GM19395 (cell line): ENCODE results near the gene ATP9A.
"Not testable (repeated sequence)": the region's sequence is repeated elsewhere in the genome, so short reads cannot be mapped to it uniquely, and the experiment has no call there.

ENCODE experiments used
- ATAC-seq: cut with Tn5 transposase; IDR thresholded peaks from one replicate; pipeline ENCODE4 v1.9.1; 2021; ENCODE audit warnings: mild to moderate bottlenecking, moderate library complexity; ENCODE audit not compliant: unreplicated experiment

The ATP9A gene

DNA sequence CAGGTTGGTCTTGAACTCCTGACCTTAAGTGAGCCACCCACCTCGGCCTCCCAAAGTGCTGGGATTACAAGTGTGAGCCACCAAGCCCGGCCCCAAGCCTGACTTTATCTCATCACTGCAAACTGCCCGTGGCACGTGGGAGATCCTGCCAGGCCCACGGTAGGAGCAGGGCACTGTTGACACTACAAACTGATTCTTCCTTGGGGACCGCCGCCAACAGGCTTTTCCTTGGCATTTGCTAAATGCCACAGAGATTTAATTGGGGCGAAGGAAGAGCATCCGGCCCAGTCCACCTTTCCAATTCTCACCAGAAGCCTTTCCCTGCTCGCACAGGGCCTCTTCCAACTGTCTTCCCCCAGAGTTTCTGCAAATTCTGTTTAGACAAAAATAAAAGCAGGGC, 11.0 kb downstream of the ATP9A start:
- ATAC-seq: no peak

DNA sequence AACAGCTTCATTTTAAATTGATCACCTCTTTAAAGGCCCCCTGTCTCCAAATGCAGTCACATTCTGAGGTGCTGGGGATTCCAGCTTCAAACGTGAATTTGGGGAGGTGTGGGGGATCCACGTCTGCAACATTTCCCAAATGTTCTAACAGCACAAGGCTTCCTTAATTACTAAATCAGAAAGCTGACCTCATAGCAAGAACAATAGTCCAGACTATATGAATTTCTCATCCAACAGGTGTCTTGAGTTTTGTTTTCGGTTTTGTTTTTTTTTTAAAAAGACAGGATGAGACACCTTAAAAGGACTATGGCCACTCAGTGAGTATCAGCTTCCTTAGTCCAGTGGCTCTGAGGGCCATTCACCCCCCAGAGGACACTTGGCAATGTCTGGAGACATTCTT, 11.5 kb downstream of the ATP9A start:
- ATAC-seq: peak; percentile 66

DNA sequence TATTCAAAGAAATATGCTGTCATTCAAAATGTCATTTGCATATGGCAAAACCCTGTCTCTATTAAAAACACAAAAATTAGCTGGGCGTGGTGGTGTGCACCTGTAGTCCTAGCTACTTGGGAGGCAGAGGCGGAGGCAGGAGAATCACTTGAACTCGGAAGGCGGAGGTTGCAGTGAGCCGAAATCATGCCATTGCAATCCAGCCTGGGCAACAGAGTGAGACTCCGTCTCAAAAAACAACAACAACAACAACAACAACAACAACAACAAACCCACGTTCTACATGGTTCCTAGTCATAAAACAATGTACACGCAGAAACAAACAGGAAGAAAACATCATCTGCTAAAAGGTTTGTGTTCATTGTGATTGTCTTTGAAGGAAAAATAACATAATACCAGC, 15.0 kb downstream of the ATP9A start:
- ATAC-seq: not testable (repeated sequence)

DNA sequence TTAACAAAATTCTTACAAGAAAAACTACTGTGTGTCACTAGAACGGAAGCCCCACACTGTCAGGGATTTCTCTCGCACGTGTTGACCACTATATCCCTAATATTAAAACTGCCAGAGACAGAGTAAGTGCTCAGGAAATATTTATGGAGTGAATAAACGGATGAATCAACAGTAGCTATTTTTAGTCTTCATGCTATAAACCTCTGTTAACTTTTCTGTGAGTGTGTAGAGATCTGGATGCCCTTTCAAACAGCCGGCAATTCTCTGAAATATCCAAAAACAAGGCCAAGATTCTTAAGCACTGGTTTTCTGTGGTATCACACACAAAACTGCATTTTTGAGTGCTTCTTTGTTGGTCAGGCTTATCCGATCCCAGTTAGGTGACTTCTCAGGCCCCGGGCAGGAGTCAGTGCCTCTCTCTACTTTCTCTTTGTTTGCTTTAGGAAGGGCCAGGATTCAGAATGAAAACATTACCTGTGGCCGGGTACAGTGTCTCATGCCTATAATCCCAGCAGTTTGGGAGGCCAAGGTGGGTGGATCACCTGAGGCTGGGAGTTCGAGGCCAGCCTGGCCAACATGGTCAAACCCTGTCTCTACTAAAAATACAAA, 15.7 kb downstream of the ATP9A start:
- ATAC-seq: no peak

DNA sequence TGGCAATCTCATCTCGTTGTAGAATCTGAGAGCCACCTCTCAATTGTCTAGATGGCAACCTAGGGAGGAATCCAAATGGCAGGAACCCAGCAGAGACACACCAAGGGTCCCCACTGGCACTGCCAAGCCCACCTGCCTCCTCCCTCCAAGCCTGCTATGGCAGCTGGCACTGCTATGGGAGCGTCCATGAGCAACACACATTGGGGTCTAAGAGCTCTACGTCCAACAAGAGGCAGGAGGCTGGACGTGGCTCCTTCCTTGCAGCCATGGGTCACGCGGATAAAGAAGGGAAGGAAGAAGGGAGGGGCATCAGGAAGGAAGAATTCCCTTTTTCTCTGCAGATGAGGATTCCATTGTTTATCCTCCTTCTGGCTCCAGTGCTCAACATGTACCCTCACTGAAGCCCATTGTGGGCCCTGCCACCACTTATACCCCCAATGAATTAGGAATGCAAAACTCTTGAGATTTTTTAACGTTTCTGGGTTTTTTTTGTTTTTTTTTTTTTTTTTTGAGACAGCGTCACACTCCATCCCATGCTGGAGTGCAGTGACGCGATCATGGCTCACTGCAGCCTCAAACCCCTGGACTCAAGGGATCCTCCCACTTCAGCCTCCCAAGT, 17.3 kb downstream of the ATP9A start:
- no peak for ATAC-seq

DNA sequence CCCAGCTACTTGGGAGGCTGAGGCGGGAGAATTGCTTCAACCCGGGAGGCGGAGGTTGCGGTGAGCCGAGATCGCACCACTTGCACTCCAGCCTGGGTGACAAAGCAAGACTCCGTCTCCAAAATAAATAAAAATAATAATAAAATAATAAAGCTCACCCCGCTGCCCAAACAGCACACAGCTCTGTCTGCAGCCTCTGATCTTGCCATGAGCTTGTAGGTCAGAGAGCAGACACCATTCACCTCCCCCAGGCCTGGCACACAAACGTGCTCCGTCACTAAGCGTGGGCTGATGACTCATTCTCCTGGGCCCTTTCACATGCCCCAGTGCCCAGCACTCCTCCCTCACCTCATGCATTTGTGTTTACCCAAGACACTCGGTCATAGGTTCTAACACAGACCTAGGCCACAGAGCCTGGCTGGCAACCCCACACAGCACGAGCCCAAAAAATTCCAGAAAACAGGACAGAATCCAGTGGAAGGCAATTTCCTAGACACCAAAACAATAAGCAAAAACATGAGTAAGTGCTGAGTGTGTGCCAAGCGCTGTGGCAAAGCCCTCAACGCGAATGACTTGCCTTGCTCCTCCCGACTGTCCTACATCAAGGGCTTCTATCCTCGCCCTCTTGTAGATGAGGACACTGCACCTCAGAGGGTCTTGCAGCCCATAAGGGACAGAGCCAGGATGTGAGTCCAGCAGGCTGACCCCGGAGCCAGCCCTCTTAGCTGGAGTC, 18.0 kb downstream of the ATP9A start:
- no peak for ATAC-seq

DNA sequence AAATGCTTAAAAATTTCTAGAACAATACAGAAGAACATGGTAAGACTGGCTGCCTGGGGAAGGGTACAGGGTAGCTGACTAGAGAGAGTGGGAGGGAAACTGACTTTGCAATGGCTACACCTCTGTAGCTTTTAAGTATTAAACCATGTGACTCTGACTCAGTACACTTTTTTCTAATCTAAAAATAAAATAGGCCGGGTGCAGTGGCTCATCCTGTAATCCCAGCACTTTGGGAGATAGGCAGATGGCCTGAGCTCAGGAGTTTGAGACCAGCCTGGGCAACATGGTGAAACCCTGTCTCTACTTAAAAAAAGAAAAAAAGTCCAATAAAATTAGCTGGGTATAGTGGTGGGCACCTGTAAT, 18.5 kb downstream of the ATP9A start:
- no peak for ATAC-seq

DNA sequence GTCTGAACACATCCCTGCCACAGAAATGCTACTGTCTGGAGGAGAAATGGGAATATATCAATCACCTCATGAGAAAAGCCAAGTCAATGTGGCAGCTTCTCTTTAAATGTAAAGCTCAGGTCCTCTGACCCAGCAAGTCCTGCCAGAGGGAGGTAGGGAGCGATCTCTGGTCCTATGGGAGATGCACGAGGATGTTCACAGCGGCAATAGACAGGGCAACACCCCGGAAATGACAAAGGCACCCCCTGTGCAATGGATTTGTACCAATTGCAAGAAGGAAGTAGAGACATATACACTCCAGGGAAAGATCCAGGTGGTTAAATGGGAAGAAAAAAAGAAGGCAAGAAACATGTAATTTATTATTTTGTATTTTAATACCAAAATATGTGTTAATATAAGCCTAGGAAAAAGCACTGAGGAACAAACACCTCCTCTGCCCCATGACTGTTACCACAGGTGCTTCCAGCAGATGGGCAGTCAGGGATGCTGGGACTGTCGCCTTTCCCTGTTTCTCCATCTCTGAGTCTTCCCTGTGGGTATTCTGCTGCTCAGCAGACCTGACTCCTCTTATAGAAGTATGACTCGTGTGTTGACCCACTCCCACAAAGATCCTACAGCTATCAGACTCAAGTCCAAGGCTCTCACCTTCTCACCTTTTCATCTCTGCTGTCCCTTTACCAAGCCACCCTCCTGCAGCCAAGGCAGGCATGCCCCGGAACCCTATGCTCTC, 20.8 kb downstream of the ATP9A start:
- ATAC-seq: no peak

DNA sequence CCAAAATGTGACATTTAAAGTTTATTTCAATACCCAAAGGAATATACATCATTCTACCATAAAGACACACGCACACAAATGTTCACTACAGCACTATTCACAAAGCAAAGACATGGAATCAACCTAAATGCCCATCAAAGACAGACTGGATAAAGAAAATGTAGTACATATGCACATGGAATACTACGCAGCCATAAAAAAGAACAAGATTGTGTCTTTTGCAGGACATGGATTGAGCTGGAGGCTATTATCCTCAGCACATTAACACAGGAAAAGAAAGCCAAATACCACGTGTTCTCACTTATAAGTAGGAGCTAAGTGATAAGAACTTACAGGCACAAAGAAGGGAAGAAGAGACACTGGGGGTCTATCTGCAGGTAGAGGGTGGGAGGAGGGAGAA, 22.4 kb downstream of the ATP9A start:
- ATAC-seq: no peak

DNA sequence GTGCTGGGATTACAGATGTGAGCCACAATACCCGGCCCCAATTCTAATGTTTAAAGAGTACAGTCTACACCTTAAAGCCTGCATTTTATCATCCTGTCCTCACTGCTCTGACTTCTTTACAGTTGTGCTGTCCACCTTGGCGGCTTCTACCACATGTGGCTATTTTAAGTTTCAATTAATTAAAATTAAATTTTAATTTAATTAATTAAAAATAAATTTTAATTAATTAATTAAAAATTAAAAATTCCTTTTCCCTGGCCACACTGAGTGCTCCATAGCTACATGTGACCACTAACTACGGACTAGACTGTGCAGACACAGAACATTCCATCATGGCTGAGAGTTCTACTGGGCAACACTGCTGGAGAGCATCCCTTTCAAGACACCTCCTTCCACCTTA, 27.4 kb downstream of the ATP9A start:
- ATAC-seq: no peak

DNA sequence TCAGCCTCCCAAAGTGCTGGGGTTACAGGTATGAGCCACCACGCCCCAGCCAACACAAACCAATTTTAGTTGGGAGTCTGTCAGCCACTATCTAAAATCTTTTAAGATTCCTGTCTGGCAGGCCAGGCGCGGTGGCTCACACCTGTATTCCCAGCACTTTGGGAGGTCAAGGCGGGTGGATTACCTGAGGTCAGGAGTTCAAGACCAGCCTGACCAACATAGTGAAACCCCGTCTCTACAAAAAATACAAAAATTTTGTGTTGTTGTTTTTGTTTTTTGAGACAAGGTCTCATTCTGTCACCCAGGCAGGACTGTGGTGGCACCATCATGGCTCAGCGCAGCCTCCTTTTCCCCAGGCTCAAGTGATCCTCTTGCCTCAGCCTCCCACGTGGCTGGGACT, 27.9 kb downstream of the ATP9A start:
- not testable (repeated sequence) for ATAC-seq

DNA sequence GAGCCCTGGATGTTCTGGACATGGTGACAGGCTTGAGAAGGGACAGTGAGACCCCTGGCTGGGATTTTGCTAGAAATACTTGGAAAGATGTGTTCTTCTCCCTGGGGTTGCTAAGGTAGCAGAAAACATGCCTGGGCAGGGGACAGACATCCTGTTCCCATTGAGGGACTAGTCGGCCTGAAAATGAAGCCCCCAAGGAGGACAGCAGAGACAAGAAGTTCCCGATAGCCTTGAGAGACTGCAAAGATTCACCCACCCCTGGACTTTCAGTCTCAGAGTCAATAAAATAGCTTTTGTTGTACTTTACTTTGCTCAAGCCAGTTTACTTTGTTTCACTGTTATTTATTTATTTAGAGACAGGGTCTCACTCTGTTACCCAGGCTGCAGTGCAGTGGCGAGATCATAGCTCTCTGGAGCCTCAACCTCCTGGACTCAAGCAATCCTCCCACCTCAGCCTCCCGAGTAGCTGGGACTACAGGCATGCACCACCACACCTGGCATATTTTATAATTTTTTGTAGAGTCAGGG, 28.4 kb downstream of the ATP9A start:
- ATAC-seq: no peak

DNA sequence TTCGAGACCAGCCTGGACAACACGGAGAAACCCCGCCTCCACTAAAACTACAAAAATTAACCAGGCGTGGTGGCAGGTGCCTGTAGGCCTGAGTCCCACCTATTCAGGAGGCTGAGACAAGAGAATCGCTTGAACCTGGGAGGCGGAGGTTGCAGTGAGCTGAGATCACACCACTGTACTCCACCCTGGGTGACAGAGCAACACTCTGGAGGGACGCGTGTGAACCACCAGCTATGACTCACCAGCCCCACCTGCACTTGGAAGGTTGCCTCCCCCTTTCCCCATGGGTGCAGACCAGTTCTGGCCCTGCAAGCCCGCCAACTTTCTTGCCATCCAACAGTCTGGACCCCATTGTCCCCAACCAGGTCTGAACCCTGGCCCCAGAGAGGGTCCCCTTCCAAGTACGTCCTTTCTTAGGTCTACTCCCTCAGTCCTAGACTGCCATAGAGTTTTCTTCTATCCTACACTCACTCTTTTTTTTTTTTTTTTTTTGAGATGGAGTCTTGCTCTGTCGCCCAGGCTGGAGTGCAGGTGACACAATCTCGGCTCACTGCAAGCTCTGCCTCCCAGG, 29.2 kb downstream of the ATP9A start:
- no peak for ATAC-seq

DNA sequence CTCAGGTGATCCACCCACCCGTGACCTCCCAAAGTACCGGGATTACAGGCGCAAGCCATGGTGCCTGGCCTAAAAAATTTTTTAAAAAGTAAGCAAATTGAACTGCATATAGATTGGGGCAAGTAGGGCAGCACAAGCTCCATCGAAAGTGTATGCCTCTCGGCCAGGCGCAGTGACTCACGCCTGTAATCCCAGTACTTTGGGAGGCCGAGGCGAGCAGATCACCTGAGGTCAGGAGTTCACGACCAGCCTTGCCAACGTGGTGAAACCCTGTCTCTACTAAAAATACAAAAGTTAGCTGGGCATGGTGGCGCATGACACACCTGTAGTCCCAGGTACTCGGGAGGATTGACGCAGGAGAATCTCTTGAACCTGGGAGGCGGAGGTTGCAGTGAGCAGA, 29.9 kb downstream of the ATP9A start:
- not testable (repeated sequence) for ATAC-seq

DNA sequence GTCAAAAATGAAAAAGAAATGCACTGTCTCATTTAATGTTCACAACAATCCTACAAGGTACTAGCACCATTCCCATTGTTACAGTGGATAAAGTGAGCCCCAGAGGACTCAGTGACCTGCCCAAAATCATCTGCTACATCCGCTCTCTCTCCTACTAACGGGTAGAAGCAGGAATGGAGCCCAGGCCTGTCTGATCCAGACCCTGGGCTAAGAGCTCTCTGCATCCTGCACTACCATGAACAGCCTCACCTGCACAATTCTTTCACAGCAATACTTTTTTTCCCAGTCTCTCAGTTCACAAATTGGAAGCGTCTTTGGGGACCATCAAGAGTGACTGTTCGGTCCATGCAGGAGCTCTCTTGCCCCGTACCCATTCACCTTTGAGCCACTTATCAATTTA, 31.2 kb downstream of the ATP9A start:
- no peak for ATAC-seq

DNA sequence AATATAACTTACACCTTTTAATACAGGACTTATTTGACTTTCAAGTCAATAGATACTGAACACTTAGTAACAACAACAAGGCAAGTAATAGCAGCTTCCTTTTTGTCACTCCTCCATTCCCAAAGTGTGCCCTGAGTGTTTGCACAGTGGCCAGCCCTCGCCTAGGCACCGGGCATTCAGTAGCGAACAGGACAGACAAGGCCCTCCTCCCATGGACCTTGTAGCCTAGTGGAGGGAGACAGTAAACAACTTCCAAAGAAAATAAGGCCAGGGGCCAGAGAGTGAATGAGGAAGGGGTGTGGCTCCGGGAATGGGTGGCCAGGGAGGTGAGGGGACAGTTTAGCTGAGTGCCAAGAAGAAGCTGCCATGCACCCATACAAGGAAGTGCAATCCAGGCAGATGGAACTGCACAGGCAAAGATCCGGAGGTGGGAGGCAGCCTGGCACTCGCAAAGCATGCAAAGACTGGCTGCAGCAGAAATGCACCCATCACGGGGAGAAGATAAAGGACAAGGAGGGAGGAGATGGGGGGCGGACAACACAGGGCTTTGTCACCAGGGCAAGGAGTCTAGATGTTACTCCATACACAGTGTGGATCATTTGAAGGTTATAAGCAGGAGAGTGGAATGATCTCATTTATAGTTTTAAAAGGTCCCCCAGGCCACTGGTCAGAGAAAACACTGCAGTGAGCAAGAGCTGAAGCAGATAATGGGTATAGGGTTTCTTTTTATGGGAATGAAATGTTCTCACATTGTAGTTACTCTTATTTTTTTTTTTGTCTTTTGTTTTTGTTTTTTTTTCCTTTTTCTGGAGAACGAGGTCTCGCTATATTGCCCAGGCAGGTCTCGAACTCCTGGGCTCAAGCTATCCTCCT, 32.2 kb downstream of the ATP9A start:
- no peak for ATAC-seq

DNA sequence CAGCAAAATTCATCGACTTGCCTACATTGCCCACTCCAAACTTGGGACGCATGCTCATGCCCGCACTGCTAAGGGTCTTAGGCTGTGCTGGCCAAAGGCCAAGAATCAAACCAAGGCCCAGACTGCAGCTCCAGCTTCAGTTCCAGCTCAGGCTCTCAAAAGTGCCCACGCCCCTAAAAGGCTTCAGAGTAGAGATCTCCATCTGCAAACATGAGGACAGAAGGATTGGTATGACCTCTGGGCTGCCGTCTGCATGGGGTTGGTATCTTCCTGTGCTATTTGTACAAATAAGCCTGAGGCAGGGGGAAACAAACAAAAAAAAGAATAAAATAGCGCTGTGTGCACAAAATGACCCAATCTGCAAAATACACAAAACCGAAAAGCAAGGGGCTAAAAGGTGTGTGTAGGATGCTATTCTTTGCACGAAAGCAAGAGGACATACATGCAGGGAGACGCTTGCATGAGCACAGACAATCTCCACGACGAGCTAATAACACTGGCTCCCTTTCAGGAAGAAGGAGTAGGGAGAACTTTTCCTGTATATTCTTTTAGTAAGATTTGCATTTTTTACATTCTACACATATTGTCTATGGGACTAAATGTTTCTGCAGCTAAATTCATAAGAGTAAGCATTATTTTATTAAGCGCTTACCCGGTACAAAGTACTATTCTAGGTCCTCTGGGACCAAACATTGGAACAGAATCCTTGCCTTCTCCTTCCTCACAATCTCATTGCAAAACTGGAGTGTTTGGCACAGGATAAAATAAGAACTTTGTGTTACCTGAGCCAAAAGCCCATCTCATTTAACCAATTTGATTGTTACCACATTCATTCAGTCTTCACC, 33.1 kb downstream of the ATP9A start:
- ATAC-seq: no peak

DNA sequence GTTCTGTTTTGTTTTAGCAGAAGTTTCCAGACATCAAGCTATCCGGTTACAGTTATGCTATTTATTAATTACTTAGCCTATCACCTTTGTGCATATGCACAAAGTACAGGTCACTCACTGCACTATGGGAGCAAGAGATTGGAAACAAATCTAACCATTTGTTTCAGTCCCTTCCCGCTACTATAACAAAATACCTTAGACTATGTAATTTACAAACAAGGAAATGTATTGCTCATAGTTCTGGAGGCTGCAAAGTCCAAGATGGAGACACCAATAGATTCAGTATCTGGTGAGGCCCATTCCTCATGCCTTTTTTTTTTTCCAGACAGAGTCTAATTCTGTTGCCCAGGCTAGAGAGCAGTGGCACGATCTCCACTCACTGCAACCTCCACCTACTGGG, 35.1 kb downstream of the ATP9A start:
- no peak for ATAC-seq

DNA sequence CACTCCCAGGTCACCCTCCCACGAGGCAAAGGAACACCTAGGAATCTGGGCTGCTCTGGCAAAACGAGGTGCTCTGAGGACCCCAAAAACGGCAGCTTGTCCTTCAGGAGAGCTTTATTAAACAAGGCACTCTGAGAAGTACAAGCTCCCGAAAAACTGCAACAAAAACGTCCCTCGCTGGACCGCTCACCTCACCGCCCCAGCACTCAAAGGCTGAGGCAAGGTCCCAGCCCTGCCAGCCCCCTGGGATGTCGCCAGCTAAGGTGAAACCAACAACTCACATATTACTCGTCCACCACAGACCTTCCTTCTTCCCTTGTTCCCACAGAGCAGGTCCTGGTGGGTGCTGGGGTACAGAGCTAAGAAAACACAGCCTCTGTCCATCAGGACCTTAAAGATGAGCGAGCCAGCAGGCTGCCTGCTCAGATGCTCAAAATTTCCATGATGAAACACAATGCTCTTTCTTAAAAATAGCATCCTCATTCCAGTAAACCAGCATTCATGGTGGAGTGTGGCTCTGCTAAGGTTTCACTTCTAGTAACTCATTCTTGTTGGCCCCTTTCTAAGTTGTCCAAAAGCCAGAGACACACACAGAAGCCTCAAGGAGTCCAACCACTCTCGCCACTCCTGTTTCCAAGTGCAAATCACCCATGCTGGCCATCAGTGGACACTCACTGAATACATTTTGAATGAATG, 35.9 kb downstream of the ATP9A start:
- ATAC-seq: no peak
